NCI-H1105 (cell line): ENCODE data around the gene MRPL3.
"Not testable (repeated sequence)": the region's sequence is repeated elsewhere in the genome, so short reads cannot be mapped to it uniquely, and the experiment has no call there.

Source experiments
- DNase-seq: peaks from one replicate; lab custom pipeline; 2025; lab: John Stamatoyannopoulos, UW

The MRPL3 gene

DNA sequence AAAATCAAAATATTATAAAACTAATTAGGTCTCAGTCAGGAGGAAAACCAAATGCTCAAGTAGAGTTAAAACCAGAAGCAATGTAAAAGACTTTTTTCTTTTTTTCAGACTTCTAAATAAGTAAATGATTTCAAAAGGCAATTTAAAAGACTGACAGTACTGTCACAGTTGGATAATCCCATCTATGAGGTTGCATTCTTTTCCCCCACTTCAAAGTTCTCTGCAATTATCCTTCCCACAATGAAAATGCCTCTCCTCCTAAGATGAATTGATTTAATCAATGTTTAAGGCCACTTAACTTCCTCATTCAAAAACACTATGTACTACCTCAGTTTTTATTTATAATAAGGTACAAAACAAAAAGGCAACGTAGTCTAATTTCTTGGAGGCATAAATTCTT lies 8.1 kb downstream of the MRPL3 start:
- no peak for DNase-seq

- no peak for DNase-seq
These were observed 11.0 kb downstream of the MRPL3 start for GRCh38 chr3:131491775-131492174.

GRCh38 chr3:131491084-131491483 lies 11.7 kb downstream of the MRPL3 start:
- no peak for DNase-seq

- DNase-seq, result not testable (repeated sequence)
These were observed 16.2 kb downstream of the MRPL3 start for GRCh38 chr3:131486545-131486944.

DNA sequence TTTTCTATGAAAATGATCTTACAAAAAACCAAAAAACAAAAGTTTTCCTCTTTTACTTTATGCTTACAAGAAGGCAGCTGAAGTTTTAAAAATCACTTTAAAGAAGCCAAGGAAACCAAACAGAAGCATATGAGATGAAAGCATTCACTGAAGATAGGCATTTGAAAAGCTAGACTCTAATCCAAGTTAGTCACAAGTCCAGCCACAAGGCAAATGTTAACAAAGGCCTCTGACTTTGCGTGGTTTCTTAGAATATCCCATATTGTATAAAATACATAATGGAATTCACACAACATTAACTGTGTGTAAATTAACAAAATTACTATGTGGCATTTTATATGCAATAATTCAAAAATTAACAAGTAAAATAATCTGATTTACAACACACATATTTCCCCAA lies 17.7 kb downstream of the MRPL3 start:
- DNase-seq, result no peak

GRCh38 chr3:131484496-131485111 lies 18.2 kb downstream of the MRPL3 start:
- DNase-seq, result no peak

DNA sequence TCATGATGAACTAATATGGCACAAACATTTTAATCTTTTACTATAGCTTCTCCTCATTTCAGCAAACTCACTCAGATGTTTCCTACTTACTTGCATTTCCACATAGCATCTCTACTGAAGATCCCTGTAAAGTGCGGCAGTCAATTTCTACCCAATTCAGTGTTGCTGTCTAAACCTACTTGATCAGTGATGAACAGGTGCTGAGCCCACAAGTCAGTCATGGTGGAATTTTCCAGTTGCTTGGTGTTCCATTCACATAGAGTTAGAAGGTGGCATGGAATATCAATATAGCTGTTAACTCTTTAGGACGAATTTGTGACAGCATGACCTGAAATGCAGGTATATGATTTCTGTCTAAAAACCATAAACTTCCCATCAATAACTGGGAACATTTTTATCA lies 22.7 kb downstream of the MRPL3 start:
- no peak for DNase-seq

- no peak for DNase-seq
These were observed 25.0 kb downstream of the MRPL3 start for GRCh38 chr3:131477813-131478212.

GRCh38 chr3:131474115-131474514 lies 28.7 kb downstream of the MRPL3 start:
- no peak for DNase-seq

- DNase-seq, result no peak
These were observed 32.4 kb downstream of the MRPL3 start for GRCh38 chr3:131470377-131470776.

GRCh38 chr3:131458653-131459052 lies 44.1 kb downstream of the MRPL3 start:
- DNase-seq, result no peak

DNA sequence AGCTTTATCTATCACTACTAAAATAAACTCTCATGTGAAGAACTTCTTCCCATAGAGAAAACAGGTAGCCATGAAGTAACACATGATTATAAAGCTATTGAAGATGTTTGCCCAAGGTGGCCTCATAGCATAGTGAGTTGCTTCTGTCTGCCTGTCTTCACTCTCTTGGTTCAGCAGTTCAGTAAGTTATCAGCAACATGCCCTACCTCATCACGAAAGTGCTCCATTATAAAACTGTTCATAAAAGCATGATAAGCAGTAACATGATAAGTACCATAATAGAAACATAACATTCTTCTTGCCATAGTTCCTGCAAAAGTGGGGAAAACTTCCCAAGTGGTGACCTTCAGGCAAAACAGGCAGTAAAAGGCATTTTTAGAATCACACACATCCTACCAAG lies 45.6 kb downstream of the MRPL3 start:
- no peak for DNase-seq

DNA sequence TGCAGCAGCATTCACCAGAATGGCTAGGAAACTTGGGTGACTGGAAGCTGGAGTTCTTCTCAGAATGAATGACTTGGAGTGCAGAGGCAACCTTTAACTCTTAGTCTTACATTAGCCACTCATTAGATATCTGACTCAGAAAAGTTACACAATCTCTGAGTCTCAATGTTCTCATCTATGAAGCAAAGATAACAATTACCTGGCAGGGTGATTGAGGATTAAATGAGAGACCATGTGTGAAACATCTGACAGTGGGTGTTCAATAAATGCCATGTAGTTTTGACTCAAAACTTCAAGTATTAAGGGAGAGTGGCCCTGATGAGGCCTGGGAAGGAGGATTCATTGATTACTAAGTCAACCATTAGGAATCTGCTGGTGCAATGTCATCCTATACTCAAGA lies 48.3 kb downstream of the MRPL3 start:
- no peak for DNase-seq

GRCh38 chr3:131453533-131453932 lies 49.2 kb downstream of the MRPL3 start:
- no peak for DNase-seq

DNA sequence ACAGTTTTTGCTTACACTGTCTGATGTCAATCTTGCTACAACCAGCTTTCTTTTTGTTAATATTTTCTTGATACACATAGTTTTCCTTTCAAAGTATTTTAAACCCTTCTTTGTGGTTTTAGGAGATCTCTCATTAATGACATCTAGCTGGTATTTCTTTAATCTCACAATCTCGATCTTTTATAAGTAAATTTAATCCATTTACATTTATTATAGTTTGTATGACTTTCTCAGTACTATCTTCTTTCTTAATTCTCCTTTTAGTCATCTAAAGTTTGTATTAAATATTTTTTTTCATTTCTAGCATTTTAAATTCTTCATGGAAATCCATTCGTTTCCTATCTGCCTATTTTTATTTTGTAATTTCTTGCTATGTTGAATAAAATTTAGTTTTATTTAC lies 55.4 kb downstream of the MRPL3 start:
- DNase-seq, result no peak

DNA sequence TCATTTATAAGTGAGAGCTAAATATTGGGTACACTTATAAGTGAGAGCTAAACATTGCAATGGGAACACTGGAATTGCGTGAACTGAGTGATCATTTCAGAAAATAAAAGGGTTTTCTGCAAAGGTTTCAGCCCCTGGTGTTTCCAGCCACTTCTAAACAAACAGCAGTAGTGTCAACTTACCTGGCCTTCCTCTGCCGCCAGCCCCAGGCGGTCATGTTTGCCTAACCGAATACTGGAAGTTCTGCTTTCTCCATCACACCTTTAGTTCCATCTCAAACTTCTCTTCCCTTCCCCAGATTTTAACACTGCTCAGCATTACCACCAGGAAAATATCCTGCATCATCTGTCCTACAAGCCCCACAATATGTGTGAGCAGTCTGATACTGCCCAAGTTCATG lies 58.6 kb downstream of the MRPL3 start:
- DNase-seq, result no peak

GRCh38 chr3:131439084-131439483 lies 63.7 kb downstream of the MRPL3 start:
- no peak for DNase-seq

- no peak for DNase-seq
These were observed 67.8 kb downstream of the MRPL3 start for GRCh38 chr3:131435000-131435399.

- no peak for DNase-seq
These were observed 70.3 kb downstream of the MRPL3 start for GRCh38 chr3:131432441-131432840.

DNA sequence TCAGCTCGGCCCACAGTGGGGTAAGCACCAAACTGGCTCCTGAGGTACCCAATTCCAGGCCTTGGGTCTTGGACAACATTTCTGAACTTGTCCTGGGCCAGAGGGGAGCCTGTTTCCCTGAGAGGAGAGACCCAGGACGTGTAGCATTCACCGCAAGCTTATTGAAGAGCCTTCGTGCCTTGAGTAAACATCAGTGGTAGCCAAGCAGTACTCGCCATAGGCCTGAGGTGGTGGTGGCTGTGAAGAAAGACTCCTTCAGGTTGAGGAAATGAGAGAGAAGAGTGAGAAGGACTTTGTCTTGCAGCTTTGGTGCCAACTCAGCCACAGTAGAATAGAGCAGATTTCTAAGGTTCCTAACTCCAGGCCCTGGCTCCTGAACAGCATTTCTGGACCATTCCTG lies 71.0 kb downstream of the MRPL3 start:
- no peak for DNase-seq

DNA sequence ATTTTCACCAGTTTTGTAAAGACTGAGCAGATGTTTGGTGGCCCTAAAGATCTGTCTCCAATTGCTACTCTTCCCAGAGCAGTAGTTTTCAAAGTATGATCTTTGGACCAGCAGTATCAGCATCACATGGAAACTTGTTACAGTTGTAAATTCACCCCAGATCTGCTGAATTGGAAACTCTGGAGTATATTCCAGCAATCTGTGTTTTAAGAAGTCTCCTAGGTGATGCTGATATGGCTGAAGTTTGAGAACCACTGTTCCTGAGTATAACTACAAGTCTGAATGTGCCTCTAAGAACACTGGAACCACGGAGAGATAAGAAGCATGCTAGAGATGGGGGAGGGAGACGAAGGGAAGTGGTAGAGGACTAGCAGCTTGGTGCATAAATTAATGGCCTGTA lies 75.5 kb downstream of the MRPL3 start:
- no peak for DNase-seq

DNA sequence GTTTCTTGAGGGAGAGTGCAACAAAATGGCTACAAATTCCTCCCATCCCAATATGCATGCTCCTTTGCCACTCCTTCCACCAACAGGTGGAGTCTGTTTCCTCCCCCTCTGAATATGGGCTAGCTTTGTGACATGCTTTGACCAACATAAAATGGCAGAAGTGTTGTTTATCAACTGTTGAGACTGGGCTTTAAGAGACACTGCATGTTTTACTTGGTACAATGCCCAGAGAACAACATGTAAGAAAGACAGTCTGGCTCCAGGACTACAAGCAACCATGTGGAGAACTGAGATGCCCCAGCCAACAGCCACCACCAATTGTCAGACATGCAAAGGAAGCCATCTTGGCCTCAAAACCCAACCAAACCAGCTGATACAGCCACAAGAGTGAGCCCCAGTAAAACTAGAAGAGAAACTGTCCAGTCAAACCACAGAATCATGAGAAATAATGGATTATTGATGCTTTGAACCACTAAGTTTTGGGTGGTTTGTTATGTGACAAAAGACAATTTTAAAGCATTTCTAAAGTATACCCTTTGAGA lies 80.7 kb downstream of the MRPL3 start:
- DNase-seq, result no peak

- no peak for DNase-seq
These were observed 81.5 kb downstream of the MRPL3 start for GRCh38 chr3:131421301-131421700.

GRCh38 chr3:131417751-131418150 lies 85.0 kb downstream of the MRPL3 start:
- DNase-seq, result no peak
